Right atrium auricular region (tissue), 2 donors: ENCODE data around the gene TFAP2E. TPM values are rescaled to one million over a fixed set of nuclear protein-coding genes. Genes with fewer than 3 reads are reported as not detected.
A peak's percentile ranks its signal among the peaks of the same experiment; 100 is the strongest.

Source experiments
- DNase-seq: peaks from one replicate; pipeline ENCODE4 v3.0.0-alpha.2; 2019; ENCODE audit warnings: low spot score
- H3K27ac ChIP-seq, 2 donors: fragments of 200-600 bp; sonication (generic); 1 replicate in 1 of 2; 2 replicates in 1 of 2; pipeline ENCODE4 v1.5.1; 2016 to 2019
- H3K27me3 ChIP-seq, 2 donors: fragments of 200-600 bp; sonication (generic); one replicate each; pipeline versions ENCODE4 v1.5.1 to v1.6.0; 2017 to 2019
- H3K36me3 ChIP-seq: fragments of 200-600 bp; sonication (generic); one replicate; pipeline ENCODE4 v1.5.1; 2016
- H3K4me1 ChIP-seq, 2 donors: fragments of 200-600 bp; sonication (generic); one replicate each; pipeline versions ENCODE4 v1.5.1 to v1.6.0; 2017 to 2019
- H3K4me3 ChIP-seq, 2 donors: fragments of 200-600 bp; sonication (generic); 1 replicate in 1 of 2; 2 replicates in 1 of 2; pipeline ENCODE4 v1.5.1; 2017 to 2019; ENCODE audit warnings: mild to moderate bottlenecking in 1 of 2, moderate library complexity in 1 of 2
- H3K9me3 ChIP-seq, 2 donors: fragments of 200-600 bp; sonication (generic); one replicate each; pipeline ENCODE4 v1.5.1; 2019
- CTCF ChIP-seq, 2 donors: fragments of 200-600 bp; sonication (generic); IDR thresholded peaks; one replicate each; pipeline ENCODE4 v1.5.1; 2019; ENCODE audit warnings: antibody characterized with exemption in 2 of 2
- total RNA-seq, 2 donors: library from RNA; depleted of rRNA; stranded (reverse); fragments of >200 nt; gene quantifications; one replicate each; pipeline ENCODE4 v1.1.0, GENCODE V29; 2016

Gene TFAP2E
- not detected for total RNA-seq

GRCh38 chr1:35573198-35574124 is at the start of gene TFAP2E:
TSS of gene TFAP2E (plus strand) at chr1:35573314. CDS start at chr1:35573578, 264 bp downstream.
- Histone ChIP-seq H3K27me3 (peaks cover 16% of the 10 kb centered on the region in 2 donors), H3K9me3 (no peaks in the 10 kb centered on the region), H3K4me1 (peaks cover 0 to 32% of the 10 kb centered on the region in 2 donors), H3K36me3 (no peaks in the 10 kb centered on the region), H3K4me3 (peak within 1 kb of the TSS; percentile 24 to 47), H3K27ac (no peak within 1 kb of the TSS)
- no peak for DNase-seq
- no peak for TF ChIP-seq CTCF (IDR thresholded peaks at IDR 0.05)

DNA sequence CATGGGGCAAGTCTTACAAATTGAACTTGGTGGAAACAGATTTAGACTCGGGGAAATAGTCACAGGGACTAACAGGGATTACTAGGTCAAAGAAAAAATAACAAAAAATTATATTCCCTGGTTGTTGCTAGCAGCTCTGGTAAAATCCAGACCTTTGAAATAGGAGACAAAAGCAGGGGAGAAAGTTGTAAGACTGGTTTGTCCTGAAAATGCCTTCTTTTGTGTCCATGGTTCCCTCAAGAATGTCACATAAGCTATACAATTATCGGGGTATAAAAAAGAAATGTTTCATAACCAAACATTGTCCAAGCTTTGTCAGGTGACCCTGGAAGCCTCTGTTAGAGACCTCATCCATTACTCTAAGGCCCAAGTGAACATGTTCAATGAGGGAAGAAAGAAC is 49.0 kb upstream of the TFAP2E start:
- DNase-seq = no peak
- TF ChIP-seq CTCF (IDR thresholded peaks at IDR 0.05) = no peak
- Histone ChIP-seq H3K4me3 (no peak overlapping the region), H3K27ac (no peak overlapping the region), H3K36me3 (no peaks in the 10 kb centered on the region), H3K4me1 (no peaks in the 10 kb centered on the region), H3K9me3 (no peaks in the 10 kb centered on the region), H3K27me3 (no peaks in the 10 kb centered on the region)

- peaks cover 0 to 20% of the 10 kb centered on the region in 2 donors for H3K4me1 ChIP-seq
- no peak for DNase-seq
- no peak overlapping the region for H3K27ac ChIP-seq
- H3K9me3 ChIP-seq = no peaks in the 10 kb centered on the region
- TF ChIP-seq CTCF (IDR thresholded peaks at IDR 0.05) = no peak
- no peaks in the 10 kb centered on the region for H3K27me3 ChIP-seq
- H3K4me3 ChIP-seq = no peak overlapping the region
- peaks cover 16% of the 10 kb centered on the region for H3K36me3 ChIP-seq
These were observed 42.9 kb upstream of the TFAP2E start for GRCh38 chr1:35530168-35530567.

- Histone ChIP-seq H3K4me1 (peaks cover 0 to 20% of the 10 kb centered on the region in 2 donors), H3K36me3 (peaks cover 16% of the 10 kb centered on the region), H3K4me3 (no peak overlapping the region), H3K27ac (peak overlapping the region in 1 of 2 donors; percentile 36), H3K27me3 (no peaks in the 10 kb centered on the region), H3K9me3 (no peaks in the 10 kb centered on the region)
- DNase-seq = no peak
- TF ChIP-seq CTCF (IDR thresholded peaks at IDR 0.05) = no peak
These were observed 42.2 kb upstream of the TFAP2E start for GRCh38 chr1:35530946-35531345.

GRCh38 chr1:35531368-35531767 is 41.7 kb upstream of the TFAP2E start:
- H3K27ac ChIP-seq = peak overlapping the region in 1 of 2 donors; percentile 36
- no peak overlapping the region for H3K4me3 ChIP-seq
- no peak for TF ChIP-seq CTCF (IDR thresholded peaks at IDR 0.05)

More at GRCh38 chr1:35531368-35531767, 41.7 kb upstream of the TFAP2E start:
- peaks cover 16% of the 10 kb centered on the region for H3K36me3 ChIP-seq
- H3K9me3 ChIP-seq = no peaks in the 10 kb centered on the region
- no peaks in the 10 kb centered on the region for H3K27me3 ChIP-seq
- no peak for DNase-seq
- peaks cover 0 to 20% of the 10 kb centered on the region in 2 donors for H3K4me1 ChIP-seq
